HEK293T (cell line): ENCODE results near the gene PFDN1.

Experiments
- ARNT ChIP-seq: fragments of 450-650 bp; IDR thresholded peaks from 2 replicates; pipeline ENCODE4 v1.6.1; 2017; ENCODE audit warnings: mild to moderate bottlenecking
- ELF4 ChIP-seq: fragments of 450-650 bp; IDR thresholded peaks from 2 replicates; pipeline ENCODE4 v1.6.1; 2017; ENCODE audit warnings: antibody characterized with exemption
- FOXA1 ChIP-seq: fragments of 450-650 bp; IDR thresholded peaks from 2 replicates; pipeline ENCODE4 v1.6.1; 2016; ENCODE audit warnings: mild to moderate bottlenecking
- FOXK2 ChIP-seq: fragments of 450-650 bp; IDR thresholded peaks from 2 replicates; pipeline ENCODE4 v1.6.1; 2016; ENCODE audit warnings: mild to moderate bottlenecking
- FOXM1 ChIP-seq: fragments of 450-650 bp; IDR thresholded peaks from 2 replicates; pipeline ENCODE4 v1.6.1; 2017; ENCODE audit warnings: mild to moderate bottlenecking, borderline replicate concordance
- HDGF ChIP-seq: fragments of 450-650 bp; IDR thresholded peaks from 2 replicates; pipeline ENCODE4 v1.6.1; 2017; ENCODE audit warnings: antibody characterized with exemption, borderline replicate concordance
- L3MBTL2 ChIP-seq: fragments of 450-650 bp; conservative IDR thresholded peaks from 2 replicates; pipeline ENCODE4 v1.6.1; 2016; ENCODE audit warnings: mild to moderate bottlenecking
- LEF1 ChIP-seq: fragments of 450-650 bp; IDR thresholded peaks from 2 replicates; pipeline ENCODE4 v1.6.1; 2017; ENCODE audit warnings: mild to moderate bottlenecking, borderline replicate concordance
- NFRKB ChIP-seq: fragments of 450-650 bp; IDR thresholded peaks from 2 replicates; pipeline ENCODE4 v1.6.1; 2016; ENCODE audit warnings: mild to moderate bottlenecking, moderate library complexity
- SP1 ChIP-seq: fragments of 450-650 bp; IDR thresholded peaks from 2 replicates; pipeline ENCODE4 v1.6.1; 2017
- SUZ12 ChIP-seq: fragments of 450-650 bp; IDR thresholded peaks from 2 replicates; pipeline ENCODE4 v1.6.1; 2016; ENCODE audit warnings: mild to moderate bottlenecking
- ZNF384 ChIP-seq: fragments of 450-650 bp; IDR thresholded peaks from 2 replicates; pipeline ENCODE4 v1.6.1; 2016

GRCh38 chr5:140339636-140340035 is 36.7 kb upstream of the PFDN1 start:
- TF ChIP-seq HDGF (no peak), L3MBTL2 (no peak), NFRKB (no peak), SP1 (no peak), SUZ12 (no peak), LEF1 (no peak), FOXA1 (no peak), ZNF384 (no peak), FOXM1 (no peak), ARNT (no peak), FOXK2 (no peak), ELF4 (no peak)
